Activated gamma-delta T cell treated with Interleukin-2 at 50 U/mL for 16 hours (primary cell): ENCODE data around the gene ACAA2.

Experiments used
- DNase-seq: peaks from one replicate; pipeline ENCODE4 v3.0.0-alpha.2; 2020

The ACAA2 gene

GRCh38 chr18:49764032-49764431 lies 49.3 kb downstream of the ACAA2 start:
- no peak for DNase-seq

GRCh38 chr18:49763590-49763989 lies 49.7 kb downstream of the ACAA2 start:
- DNase-seq, result no peak

GRCh38 chr18:49762191-49763077 lies 50.9 kb downstream of the ACAA2 start:
- DNase-seq, result no peak

GRCh38 chr18:49761771-49762170 lies 51.6 kb downstream of the ACAA2 start:
- no peak for DNase-seq

- DNase-seq, result no peak
Observed at GRCh38 chr18:49758263-49758610, 55.1 kb downstream of the ACAA2 start.

- no peak for DNase-seq
Observed at GRCh38 chr18:49757513-49758262, 55.6 kb downstream of the ACAA2 start.

GRCh38 chr18:49756671-49757362 lies 56.5 kb downstream of the ACAA2 start:
- no peak for DNase-seq

- DNase-seq, result no peak
Observed at GRCh38 chr18:49756135-49756534, 57.2 kb downstream of the ACAA2 start.

GRCh38 chr18:49755489-49755888 lies 57.8 kb downstream of the ACAA2 start:
- no peak for DNase-seq

- DNase-seq, result no peak
Observed at GRCh38 chr18:49754866-49755265, 58.5 kb downstream of the ACAA2 start.

- no peak for DNase-seq
Observed at GRCh38 chr18:49753643-49754042, 59.7 kb downstream of the ACAA2 start.

GRCh38 chr18:49752095-49752457 lies 61.3 kb downstream of the ACAA2 start:
- DNase-seq, result no peak

GRCh38 chr18:49751427-49752094 lies 61.8 kb downstream of the ACAA2 start:
- no peak for DNase-seq

GRCh38 chr18:49749563-49749962 lies 63.8 kb downstream of the ACAA2 start:
- no peak for DNase-seq

GRCh38 chr18:49747876-49748275 lies 65.5 kb downstream of the ACAA2 start:
- no peak for DNase-seq

GRCh38 chr18:49745045-49746014 lies 68.0 kb downstream of the ACAA2 start:
- no peak for DNase-seq

GRCh38 chr18:49744376-49745008 lies 68.8 kb downstream of the ACAA2 start:
- DNase-seq, result no peak

GRCh38 chr18:49743117-49743567 lies 70.2 kb downstream of the ACAA2 start:
- no peak for DNase-seq

GRCh38 chr18:49742316-49743116 lies 70.8 kb downstream of the ACAA2 start:
- no peak for DNase-seq

GRCh38 chr18:49739275-49739674 lies 74.1 kb downstream of the ACAA2 start:
- no peak for DNase-seq
